Stimulated activated CD8-positive, alpha-beta memory T cell treated with anti-CD3 and anti-CD28 coated beads, Interleukin-2, amount 100 ng/mL, for 1 hour (primary cell): ENCODE data around the gene NKRF.
"Not testable (repeated sequence)": the region's sequence is repeated elsewhere in the genome, so short reads cannot be mapped to it uniquely, and the experiment has no call there.

Experiments used
- DNase-seq, 2 donors: peaks; one replicate each; pipeline ENCODE4 v3.0.0-alpha.2; 2020; ENCODE audit warnings: low read depth in 2 of 2

Gene NKRF

GRCh38 chrX:119606280-119607017 is at the start of gene NKRF:
Gene NKRF, minus strand, starts transcription at chrX:119606424.
- DNase-seq, result peak; percentile 75 to 80

GRCh38 chrX:119655125-119655524 is 48.9 kb upstream of the NKRF start:
- peak in 1 of 2 donors; percentile 14 for DNase-seq

GRCh38 chrX:119654112-119654531 is 47.9 kb upstream of the NKRF start:
- no peak for DNase-seq

- DNase-seq, result no peak
These were observed 42.2 kb upstream of the NKRF start for GRCh38 chrX:119648421-119648775.

- DNase-seq, result no peak
These were observed 41.6 kb upstream of the NKRF start for GRCh38 chrX:119647552-119648420.

- DNase-seq, result no peak
These were observed 40.9 kb upstream of the NKRF start for GRCh38 chrX:119647089-119647488.

- DNase-seq, result no peak
These were observed 40.3 kb upstream of the NKRF start for GRCh38 chrX:119646515-119646914.

GRCh38 chrX:119643696-119644095 is 37.5 kb upstream of the NKRF start:
- no peak for DNase-seq

GRCh38 chrX:119640731-119641170 is 34.5 kb upstream of the NKRF start:
- DNase-seq, result no peak

GRCh38 chrX:119638725-119639471 is 32.7 kb upstream of the NKRF start:
- no peak for DNase-seq

- not testable (repeated sequence) for DNase-seq
These were observed 31.2 kb upstream of the NKRF start for GRCh38 chrX:119637421-119637820.

GRCh38 chrX:119636419-119636818 is 30.2 kb upstream of the NKRF start:
- no peak for DNase-seq

- DNase-seq, result no peak
These were observed 29.6 kb upstream of the NKRF start for GRCh38 chrX:119635799-119636198.

GRCh38 chrX:119635179-119635578 is 29.0 kb upstream of the NKRF start:
- no peak for DNase-seq

GRCh38 chrX:119625843-119626242 is 19.6 kb upstream of the NKRF start:
- no peak for DNase-seq

GRCh38 chrX:119624951-119625668 is 18.9 kb upstream of the NKRF start:
- DNase-seq, result no peak

GRCh38 chrX:119624417-119624816 is 18.2 kb upstream of the NKRF start:
- DNase-seq, result no peak

- no peak for DNase-seq
These were observed 16.4 kb upstream of the NKRF start for GRCh38 chrX:119622356-119623232.

- DNase-seq, result no peak
These were observed 12.2 kb upstream of the NKRF start for GRCh38 chrX:119618439-119618838.

- DNase-seq, result no peak
These were observed 11.4 kb upstream of the NKRF start for GRCh38 chrX:119617517-119618164.
